ENCODE results near the gene PLEKHA7.

PLEKHA7 gene

GRCh38 chr11:16989554-16989953 is 24.7 kb downstream of the PLEKHA7 start:
- in situ Hi-C loops (cut with HindIII; ENCODE audit: low pct_ligation_motif_present, low sequenced_read_pairs) = no loop called here
- Histone ChIP-seq H3K36me3 (replicated peaks) (no peaks in the 10 kb centered on the region), H3K4me3 (ENCODE audit: low read depth, low read length) (no peak overlapping the region), H3K27ac (no peak overlapping the region), H3K27me3 (replicated peaks) (no peaks in the 10 kb centered on the region)
- DNase-seq = no peak
- TF ChIP-seq CTCF (IDR thresholded peaks at IDR 0.05; ENCODE audit: low read depth, low read length, missing control alignments) = no peak

GRCh38 chr11:16987205-16987568 is 27.0 kb downstream of the PLEKHA7 start:
- Histone ChIP-seq H3K27me3 (replicated peaks) (no peaks in the 10 kb centered on the region), H3K36me3 (replicated peaks) (no peaks in the 10 kb centered on the region), H3K4me3 (ENCODE audit: low read depth, low read length) (no peak overlapping the region), H3K27ac (no peak overlapping the region)
- in situ Hi-C loops (cut with HindIII; ENCODE audit: low pct_ligation_motif_present, low sequenced_read_pairs) = no loop called here
- no peak for DNase-seq
- TF ChIP-seq CTCF (IDR thresholded peaks at IDR 0.05; ENCODE audit: low read depth, low read length, missing control alignments) = no peak

GRCh38 chr11:16986434-16987204 is 27.6 kb downstream of the PLEKHA7 start:
- no peaks in the 10 kb centered on the region for H3K27me3 ChIP-seq (replicated peaks)
- H3K27ac ChIP-seq = no peak overlapping the region
- TF ChIP-seq CTCF (IDR thresholded peaks at IDR 0.05; ENCODE audit: low read depth, low read length, missing control alignments) = no peak
- H3K36me3 ChIP-seq (replicated peaks) = no peaks in the 10 kb centered on the region
- in situ Hi-C loops (cut with HindIII; ENCODE audit: low pct_ligation_motif_present, low sequenced_read_pairs) = no loop called here
- no peak for DNase-seq
- H3K4me3 ChIP-seq (ENCODE audit: low read depth, low read length) = no peak overlapping the region

GRCh38 chr11:16985297-16985696 is 28.9 kb downstream of the PLEKHA7 start:
- in situ Hi-C loops (cut with HindIII; ENCODE audit: low pct_ligation_motif_present, low sequenced_read_pairs) = no loop called here
- no peak for DNase-seq
- Histone ChIP-seq H3K4me3 (ENCODE audit: low read depth, low read length) (no peak overlapping the region), H3K27me3 (replicated peaks) (no peaks in the 10 kb centered on the region), H3K27ac (no peak overlapping the region), H3K36me3 (replicated peaks) (no peaks in the 10 kb centered on the region)
- no peak for TF ChIP-seq CTCF (IDR thresholded peaks at IDR 0.05; ENCODE audit: low read depth, low read length, missing control alignments)

GRCh38 chr11:16984229-16984628 is 30.0 kb downstream of the PLEKHA7 start:
- Histone ChIP-seq H3K36me3 (replicated peaks) (no peaks in the 10 kb centered on the region), H3K27ac (no peak overlapping the region), H3K4me3 (ENCODE audit: low read depth, low read length) (no peak overlapping the region), H3K27me3 (replicated peaks) (no peaks in the 10 kb centered on the region)
- no peak for DNase-seq
- in situ Hi-C loops (cut with HindIII; ENCODE audit: low pct_ligation_motif_present, low sequenced_read_pairs) = no loop called here
- TF ChIP-seq CTCF (IDR thresholded peaks at IDR 0.05; ENCODE audit: low read depth, low read length, missing control alignments) = no peak

GRCh38 chr11:16982809-16983208 is 31.4 kb downstream of the PLEKHA7 start:
- TF ChIP-seq CTCF (IDR thresholded peaks at IDR 0.05; ENCODE audit: low read depth, low read length, missing control alignments) = no peak
- no peak overlapping the region for H3K27ac ChIP-seq
- no peaks in the 10 kb centered on the region for H3K36me3 ChIP-seq (replicated peaks)
- no peak for DNase-seq
- H3K27me3 ChIP-seq (replicated peaks) = no peaks in the 10 kb centered on the region
- H3K4me3 ChIP-seq (ENCODE audit: low read depth, low read length) = no peak overlapping the region
- in situ Hi-C loops (cut with HindIII; ENCODE audit: low pct_ligation_motif_present, low sequenced_read_pairs) = no loop called here
